ENCODE data around the gene ZNF808. TPM values are rescaled to one million over a fixed set of nuclear protein-coding genes. Genes with fewer than 3 reads are reported as not detected.
"Not testable (repeated sequence)": the region's sequence is repeated elsewhere in the genome, so short reads cannot be mapped to it uniquely, and the experiment has no call there.

Gene ZNF808
- total and polyA plus RNA-seq, 9 of the 15 experiments (the other 6 are each of a cell fraction or from before 2014, with no cell fraction given): 3.1 to 20.1 (median 10.9) TPM

DNA sequence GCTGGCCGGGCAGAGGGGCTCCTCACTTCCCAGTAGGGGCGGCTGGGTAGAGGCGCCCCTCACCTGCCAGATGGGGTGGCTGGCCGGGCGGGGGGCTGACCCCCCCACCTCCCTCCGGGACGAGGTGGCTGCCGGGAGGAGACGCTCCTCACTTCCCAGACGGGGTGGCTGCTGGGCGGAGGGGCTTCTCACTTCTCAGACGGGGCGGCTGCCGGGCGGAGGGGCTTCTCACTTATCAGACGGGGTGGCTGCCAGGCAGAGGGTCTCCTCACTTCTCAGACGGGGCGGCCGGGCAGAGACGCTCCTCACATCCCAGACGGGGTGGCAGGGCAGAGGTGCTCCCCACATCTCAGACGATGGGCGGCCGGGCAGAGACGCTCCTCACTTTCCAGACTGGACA lies 66.0 kb downstream of the ZNF808 start:
- in situ Hi-C loops (cut with MboI); H3K9me1 ChIP-seq (ENCODE audit: control insufficient read depth, insufficient read depth, low read length); H4K20me1 ChIP-seq (replicated peaks; ENCODE audit: control insufficient read depth, insufficient read depth, low read length); intact Hi-C loops (cut with micrococcal nuclease); ATAC-seq; FAIRE-seq; POLR2A ChIA-PET; H3K4me1 ChIP-seq (replicated peaks in 1 of 2; ENCODE audit: control insufficient read depth in 2 of 2, insufficient read depth in 2 of 2, low read length in 2 of 2); H3K27ac ChIP-seq (ENCODE audit: extremely low read depth, low read depth, low read length); CTCF ChIA-PET (ENCODE audit: low intra/inter-chr PET ratio); H3K4me3 ChIP-seq; H3K9ac ChIP-seq (ENCODE audit: insufficient read depth in 1 of 2, low read depth in 2 of 2, low read length in 2 of 2); H3K79me2 ChIP-seq (ENCODE audit: control insufficient read depth, insufficient read depth, low read length); H3K9me3 ChIP-seq (replicated peaks; ENCODE audit: control insufficient read depth, insufficient read depth, low read depth, low read length); H3K4me2 ChIP-seq (ENCODE audit: insufficient read depth, low read length); DNase-seq (ENCODE audit: extremely low read depth in 1 of 4, low spot score in 3 of 4); BruUV-seq (replicated peaks); H2AFZ ChIP-seq (ENCODE audit: low read depth, low read length); H3K27me3 ChIP-seq (ENCODE audit: control insufficient read depth in 2 of 2, insufficient read depth in 2 of 2, low read length in 2 of 2): not testable (repeated sequence)
- peaks cover 26% of the 10 kb centered on the region for H3K36me3 ChIP-seq (ENCODE audit: control insufficient read depth, insufficient read depth, low read length)
- 93% methylated on average over 18 of the region's 25 CpGs for WGBS (ENCODE audit: insufficient coverage, low coverage, missing lambda C conversion rate)

- FAIRE-seq (no peak), DNase-seq (ENCODE audit: extremely low read depth in 1 of 4, low spot score in 3 of 4) (no peak), ATAC-seq (no peak)
- intact Hi-C loops (cut with micrococcal nuclease): no loop called here
- H3K9me3 ChIP-seq (replicated peaks; ENCODE audit: control insufficient read depth, insufficient read depth, low read depth, low read length): peaks cover 5% of the 10 kb centered on the region
- no peak overlapping the region for H3K9ac ChIP-seq (ENCODE audit: insufficient read depth in 1 of 2, low read depth in 2 of 2, low read length in 2 of 2)
- no peak overlapping the region for H3K4me2 ChIP-seq (ENCODE audit: insufficient read depth, low read length)
- in situ Hi-C loops (cut with MboI): no loop called here
- WGBS (ENCODE audit: insufficient coverage, low coverage, missing lambda C conversion rate): 60% methylated on average over 3 of the region's 3 CpGs
- H3K4me3 ChIP-seq: no peak overlapping the region
- no peaks in the 10 kb centered on the region for H4K20me1 ChIP-seq (replicated peaks; ENCODE audit: control insufficient read depth, insufficient read depth, low read length)
- ChIA-PET POLR2A (interaction anchor here (0.6 to 0.7 kb wide), 2 partner anchors 10 to 1794 kb away, joined by 3 read pairs; no protein-coding TSS in a partner anchor), CTCF (ENCODE audit: low intra/inter-chr PET ratio) (no interaction called here)
- H3K36me3 ChIP-seq (ENCODE audit: control insufficient read depth, insufficient read depth, low read length): peaks cover 18% of the 10 kb centered on the region
- H3K79me2 ChIP-seq (ENCODE audit: control insufficient read depth, insufficient read depth, low read length): peaks cover 25% of the 10 kb centered on the region
- no TSS peak for BruUV-seq (replicated peaks)
- H2AFZ ChIP-seq (ENCODE audit: low read depth, low read length): no peak overlapping the region
- H3K27ac ChIP-seq (ENCODE audit: extremely low read depth, low read depth, low read length): no peak overlapping the region
- H3K9me1 ChIP-seq (ENCODE audit: control insufficient read depth, insufficient read depth, low read length): no peaks in the 10 kb centered on the region
- H3K27me3 ChIP-seq (ENCODE audit: control insufficient read depth in 2 of 2, insufficient read depth in 2 of 2, low read length in 2 of 2): no peaks in the 10 kb centered on the region
- H3K4me1 ChIP-seq (replicated peaks in 1 of 2; ENCODE audit: control insufficient read depth in 2 of 2, insufficient read depth in 2 of 2, low read length in 2 of 2): peaks cover 5 to 14% of the 10 kb centered on the region in 2 experiments; a peak in 3 of 5 replicates
- TF ChIP-seq ZNF277 (CRISPR knock-in tag; IDR thresholded peaks at IDR 0.05; ENCODE audit: borderline replicate concordance): no peak
- no peak for TF ChIP-seq ZNF263 (CRISPR knock-in tag; IDR thresholded peaks at IDR 0.05; ENCODE audit: borderline replicate concordance)
- TF ChIP-seq RFX1 (IDR thresholded peaks at IDR 0.05): no peak
- TF ChIP-seq RBM15 (IDR thresholded peaks at IDR 0.05; ENCODE audit: insufficient read depth, low read length): no peak
- no peak for TF ChIP-seq GTF2B (IDR thresholded peaks at IDR 0.05; ENCODE audit: extremely low read depth, insufficient read length)
- no peak for TF ChIP-seq HNRNPL (IDR thresholded peaks at IDR 0.05; ENCODE audit: low read depth, low read length)
- no peak for TF ChIP-seq CBFA2T2 (conservative IDR thresholded peaks at IDR 0.05)
- no peak for TF ChIP-seq SMARCB1 (IDR thresholded peaks at IDR 0.05; ENCODE audit: insufficient read length, low read depth)
- TF ChIP-seq ZFP36 (IDR thresholded peaks at IDR 0.05; ENCODE audit: low read depth, low read length, partially characterized antibody): no peak
Observed at GRCh38 chr19:52599241-52599640, 71.8 kb downstream of the ZNF808 start.
